ENCODE results near the gene SCGB2B2.

The SCGB2B2 gene, protein sequence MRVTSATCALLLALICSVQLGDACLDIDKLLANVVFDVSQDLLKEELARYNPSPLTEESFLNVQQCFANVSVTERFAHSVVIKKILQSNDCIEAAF

GRCh38 chr19:34676697-34677385 lies at the start of gene SCGB2B2:
Gene SCGB2B2 (minus strand): TSS chr19:34677159. CDS start chr19:34594563, 82,596 bp downstream.
- H3K36me3 ChIP-seq (ENCODE audit: control insufficient read depth, insufficient read depth, low read length), result no peaks in the 10 kb centered on the region; the same call in 1 of the 2 replicates
- DNase-seq (ENCODE audit: extremely low read depth, insufficient read length), result no peak
- no peaks in the 10 kb centered on the region for H3K27me3 ChIP-seq (replicated peaks; ENCODE audit: control insufficient read depth, insufficient read depth, low read length)
- TF ChIP-seq CTCF (IDR thresholded peaks at IDR 0.05; ENCODE audit: insufficient read depth, low read length, poor library complexity, severe bottlenecking), result no peak
- H3K4me3 ChIP-seq (replicated peaks; ENCODE audit: low read depth, low read length), result peak within 1 kb of the TSS; percentile 70

DNA sequence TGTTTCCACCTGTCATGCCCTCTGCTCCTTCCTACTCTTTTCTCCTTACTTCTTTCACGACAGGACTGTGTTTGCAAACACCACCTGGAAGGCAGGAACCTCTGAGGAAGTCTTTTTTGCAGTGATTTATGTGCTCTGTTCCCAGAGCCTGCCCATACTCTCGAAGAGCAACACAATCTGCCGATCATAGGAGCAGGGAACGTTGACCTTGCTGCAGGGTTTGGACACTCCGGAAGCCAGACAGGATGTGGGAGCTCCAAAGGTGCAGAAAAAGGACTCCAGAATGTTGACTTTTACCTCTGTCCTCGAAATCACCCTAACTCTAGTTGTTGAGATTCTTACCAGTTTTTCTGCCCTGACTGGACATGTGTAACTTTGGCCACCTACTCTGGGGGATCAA lies 48.4 kb upstream of the SCGB2B2 start:
- Histone ChIP-seq H3K36me3 (ENCODE audit: control insufficient read depth, insufficient read depth, low read length) (no peaks in the 10 kb centered on the region), H3K27me3 (replicated peaks; ENCODE audit: control insufficient read depth, insufficient read depth, low read length) (no peaks in the 10 kb centered on the region), H3K4me3 (replicated peaks; ENCODE audit: low read depth, low read length) (no peak overlapping the region)
- no peak for DNase-seq (ENCODE audit: extremely low read depth, insufficient read length)
- TF ChIP-seq CTCF (IDR thresholded peaks at IDR 0.05; ENCODE audit: insufficient read depth, low read length, poor library complexity, severe bottlenecking), result no peak

- DNase-seq (ENCODE audit: extremely low read depth, insufficient read length), result no peak
- Histone ChIP-seq H3K36me3 (ENCODE audit: control insufficient read depth, insufficient read depth, low read length) (no peaks in the 10 kb centered on the region), H3K27me3 (replicated peaks; ENCODE audit: control insufficient read depth, insufficient read depth, low read length) (no peaks in the 10 kb centered on the region), H3K4me3 (replicated peaks; ENCODE audit: low read depth, low read length) (no peak overlapping the region)
- TF ChIP-seq CTCF (IDR thresholded peaks at IDR 0.05; ENCODE audit: insufficient read depth, low read length, poor library complexity, severe bottlenecking), result no peak
Measured at GRCh38 chr19:34722353-34722752, 45.4 kb upstream of the SCGB2B2 start.

DNA sequence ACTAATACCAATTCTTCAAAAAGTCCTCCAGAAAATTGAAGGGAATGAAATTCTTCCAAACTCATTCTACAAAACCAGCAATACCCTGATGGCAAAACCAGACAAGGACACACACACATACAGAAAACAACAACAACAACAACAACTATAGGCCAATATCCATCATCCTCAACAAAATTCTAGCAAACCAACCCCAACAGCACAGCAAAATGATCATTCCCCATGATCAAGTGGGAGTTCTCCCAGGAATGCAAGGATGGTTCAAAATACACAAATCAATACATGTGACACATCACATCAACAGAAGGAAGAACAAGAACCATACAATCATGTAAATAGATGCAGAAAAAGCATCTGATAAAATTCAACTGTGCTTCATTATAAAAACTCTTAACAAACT lies 38.4 kb upstream of the SCGB2B2 start:
- H3K4me3 ChIP-seq (replicated peaks; ENCODE audit: low read depth, low read length), result no peak overlapping the region
- no peak for DNase-seq (ENCODE audit: extremely low read depth, insufficient read length)
- no peak for TF ChIP-seq CTCF (IDR thresholded peaks at IDR 0.05; ENCODE audit: insufficient read depth, low read length, poor library complexity, severe bottlenecking)
- no peaks in the 10 kb centered on the region for H3K27me3 ChIP-seq (replicated peaks; ENCODE audit: control insufficient read depth, insufficient read depth, low read length)
- no peaks in the 10 kb centered on the region for H3K36me3 ChIP-seq (ENCODE audit: control insufficient read depth, insufficient read depth, low read length)

DNA sequence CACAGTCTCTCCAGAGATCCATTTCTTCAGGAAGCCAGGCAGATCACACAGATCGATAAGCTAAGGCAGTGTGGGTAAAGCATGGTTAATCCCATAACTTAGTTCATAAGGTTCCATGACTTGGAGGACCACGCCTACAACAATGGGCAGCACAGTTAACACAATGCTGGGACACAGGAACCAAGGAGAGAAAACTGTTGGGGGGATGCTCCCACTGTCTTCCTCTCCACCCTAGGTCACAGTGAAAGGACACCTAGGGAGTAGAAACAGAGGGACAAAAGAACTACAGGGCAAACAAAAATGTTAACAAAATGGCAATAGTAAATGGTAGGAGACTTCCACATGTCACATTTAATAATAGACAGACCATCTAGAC lies 36.3 kb upstream of the SCGB2B2 start:
- Histone ChIP-seq H3K27me3 (replicated peaks; ENCODE audit: control insufficient read depth, insufficient read depth, low read length) (no peaks in the 10 kb centered on the region), H3K36me3 (ENCODE audit: control insufficient read depth, insufficient read depth, low read length) (no peaks in the 10 kb centered on the region), H3K4me3 (replicated peaks; ENCODE audit: low read depth, low read length) (no peak overlapping the region)
- DNase-seq (ENCODE audit: extremely low read depth, insufficient read length), result no peak
- TF ChIP-seq CTCF (IDR thresholded peaks at IDR 0.05; ENCODE audit: insufficient read depth, low read length, poor library complexity, severe bottlenecking), result no peak

All from GM06990 (cell line).